Activated CD4-positive, CD25-positive, alpha-beta regulatory T cell treated with anti-CD3 and anti-CD28 coated beads, Interleukin-2, amount 50 U/mL, for 72 hours (primary cell): ENCODE data around the gene GRAMD1A.

ENCODE experiments used
- DNase-seq: peaks from one replicate; pipeline ENCODE4 v3.0.0; 2021

GRAMD1A gene

DNA sequence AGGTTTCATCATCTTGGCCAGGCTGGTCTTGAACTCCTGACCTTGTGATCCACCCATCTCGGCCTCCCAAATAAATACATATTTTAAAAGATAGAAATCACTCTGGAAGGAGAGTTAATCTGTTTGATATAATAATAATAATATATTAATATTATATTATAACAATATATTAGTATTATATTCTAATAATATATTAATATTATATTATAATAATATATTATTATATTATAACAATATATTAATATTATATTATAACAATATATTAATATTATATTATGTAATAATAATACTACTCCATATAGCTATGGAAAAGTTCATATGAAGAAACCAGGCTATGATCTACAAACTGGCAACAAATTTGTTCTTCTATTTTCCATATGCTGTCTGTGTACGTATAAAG, 58.2 kb downstream of the GRAMD1A start:
- no peak for DNase-seq

DNA sequence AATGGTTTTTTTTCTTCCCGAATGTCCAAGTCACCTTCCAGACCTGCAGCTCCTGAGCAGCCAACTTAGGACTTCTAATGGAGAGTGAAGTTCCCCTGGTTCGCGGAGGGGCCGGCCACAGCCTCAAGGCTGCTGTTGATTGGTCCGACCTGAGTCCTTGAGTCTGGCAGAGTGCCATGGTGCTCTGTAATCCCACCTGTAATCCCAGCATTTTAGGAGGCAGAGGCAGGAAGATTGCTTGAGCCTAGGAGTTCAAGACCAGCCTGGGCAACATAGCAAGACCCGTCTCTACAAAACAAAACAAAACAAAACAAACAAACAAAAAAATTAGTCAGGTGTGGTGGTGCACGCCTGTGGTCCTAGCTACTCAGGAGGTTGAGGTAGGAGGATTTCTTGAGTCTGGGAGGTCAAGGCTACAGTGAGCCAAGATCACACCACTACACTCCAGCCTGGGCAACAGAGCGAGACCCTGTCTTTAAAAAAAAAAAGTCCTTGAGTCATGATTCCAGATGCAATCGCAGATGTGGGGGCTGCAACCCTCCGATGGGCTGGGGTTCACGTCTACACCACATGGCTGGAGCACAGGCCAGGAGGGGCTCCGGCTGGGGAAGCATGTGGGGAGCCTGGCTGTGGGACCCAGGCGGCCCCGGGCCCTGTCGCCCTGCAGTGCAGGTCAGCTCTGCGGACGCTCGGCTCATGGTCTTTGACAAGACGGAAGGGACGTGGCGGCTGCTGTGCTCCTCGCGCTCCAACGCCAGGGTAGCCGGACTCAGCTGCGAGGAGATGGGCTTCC, 59.1 kb downstream of the GRAMD1A start:
- no peak for DNase-seq

DNA sequence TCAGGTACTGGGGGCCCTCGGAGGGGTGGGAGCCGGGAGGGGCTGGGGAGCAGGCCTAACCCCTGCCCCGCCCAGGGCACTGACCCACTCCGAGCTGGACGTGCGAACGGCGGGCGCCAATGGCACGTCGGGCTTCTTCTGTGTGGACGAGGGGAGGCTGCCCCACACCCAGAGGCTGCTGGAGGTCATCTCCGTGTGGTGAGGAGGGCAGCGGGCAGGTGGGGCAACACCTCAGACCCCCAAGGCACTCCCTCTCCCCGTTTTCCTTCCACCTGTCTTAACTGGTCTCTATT, 59.6 kb downstream of the GRAMD1A start:
- no peak for DNase-seq

DNA sequence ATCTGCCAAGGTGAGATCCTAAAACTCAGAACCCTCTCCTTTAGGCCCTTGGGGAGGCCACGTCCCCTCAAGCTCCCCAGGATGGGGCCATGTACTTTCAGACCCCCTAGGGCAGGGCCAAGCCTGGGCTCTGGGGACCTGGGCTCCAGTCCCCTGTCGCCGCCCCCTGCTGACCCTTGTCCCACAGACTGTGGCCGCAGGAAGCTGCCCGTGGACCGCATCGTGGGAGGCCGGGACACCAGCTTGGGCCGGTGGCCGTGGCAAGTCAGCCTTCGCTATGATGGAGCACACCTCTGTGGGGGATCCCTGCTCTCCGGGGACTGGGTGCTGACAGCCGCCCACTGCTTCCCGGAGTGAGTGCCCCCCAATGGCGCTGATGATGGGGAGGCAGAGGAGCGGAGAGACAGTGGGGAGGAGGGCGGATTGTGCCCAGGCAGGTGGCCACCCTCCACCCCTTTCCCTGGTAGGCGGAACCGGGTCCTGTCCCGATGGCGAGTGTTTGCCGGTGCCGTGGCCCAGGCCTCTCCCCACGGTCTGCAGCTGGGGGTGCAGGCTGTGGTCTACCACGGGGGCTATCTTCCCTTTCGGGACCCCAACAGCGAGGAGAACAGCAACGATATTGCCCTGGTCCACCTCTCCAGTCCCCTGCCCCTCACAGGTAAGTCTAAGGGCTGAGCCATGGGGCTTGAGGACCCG, 60.2 kb downstream of the GRAMD1A start:
- no peak for DNase-seq

DNA sequence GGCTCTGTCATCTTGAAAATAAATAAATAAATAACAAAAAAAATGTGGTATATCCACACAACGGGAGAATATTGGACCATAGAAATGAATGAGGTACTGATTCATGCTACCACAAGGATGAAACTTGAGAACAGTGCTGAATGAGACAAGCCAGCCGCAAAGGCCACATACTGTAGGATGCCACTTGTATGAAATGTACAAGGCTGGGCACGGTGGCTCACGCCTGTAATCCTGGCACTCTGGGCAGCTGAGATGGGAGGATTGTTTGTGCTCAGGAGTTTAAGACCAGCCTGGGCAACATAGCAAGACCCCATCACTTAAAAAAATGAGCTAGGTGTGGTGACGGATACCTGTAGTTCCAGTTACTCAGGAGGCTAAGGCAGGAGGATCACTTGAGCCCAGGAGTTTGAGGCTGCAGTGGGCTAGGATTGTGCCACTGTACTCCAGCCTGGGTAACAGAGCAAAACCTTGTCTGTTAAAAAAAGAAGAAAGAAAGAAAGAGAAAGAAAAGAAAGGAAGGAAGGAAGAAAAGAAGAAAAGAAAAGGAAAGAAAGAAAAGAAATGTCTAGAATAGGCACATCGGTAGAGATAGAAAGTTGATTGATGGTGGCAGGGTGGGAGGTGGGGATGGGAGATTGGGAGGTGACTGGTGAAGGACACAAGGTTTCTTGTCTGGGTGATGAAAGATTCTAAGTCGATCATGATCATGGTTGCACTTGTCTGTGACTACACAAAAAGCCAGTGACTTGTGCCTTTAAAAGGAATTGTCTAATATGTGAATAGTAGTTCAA, 61.7 kb downstream of the GRAMD1A start:
- no peak for DNase-seq

DNA sequence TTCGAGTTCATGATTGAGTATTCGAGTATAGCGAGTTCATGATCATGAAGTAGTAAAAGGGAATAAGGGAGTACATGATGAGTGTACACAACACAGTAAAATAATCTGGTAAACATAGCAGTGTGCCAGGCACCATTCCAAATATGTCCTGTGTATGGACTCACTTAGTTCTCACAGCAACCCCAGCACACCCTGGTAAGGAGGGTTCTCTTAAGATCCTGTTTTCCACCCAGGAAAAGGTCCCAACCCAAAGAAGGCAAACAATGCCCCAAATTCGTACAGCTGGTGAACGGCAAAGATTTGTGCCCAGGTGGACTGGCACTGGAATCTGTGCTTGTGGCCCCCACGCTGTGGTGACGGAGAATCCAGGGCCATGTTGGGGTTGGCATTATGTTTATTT, 62.8 kb downstream of the GRAMD1A start:
- no peak for DNase-seq

DNA sequence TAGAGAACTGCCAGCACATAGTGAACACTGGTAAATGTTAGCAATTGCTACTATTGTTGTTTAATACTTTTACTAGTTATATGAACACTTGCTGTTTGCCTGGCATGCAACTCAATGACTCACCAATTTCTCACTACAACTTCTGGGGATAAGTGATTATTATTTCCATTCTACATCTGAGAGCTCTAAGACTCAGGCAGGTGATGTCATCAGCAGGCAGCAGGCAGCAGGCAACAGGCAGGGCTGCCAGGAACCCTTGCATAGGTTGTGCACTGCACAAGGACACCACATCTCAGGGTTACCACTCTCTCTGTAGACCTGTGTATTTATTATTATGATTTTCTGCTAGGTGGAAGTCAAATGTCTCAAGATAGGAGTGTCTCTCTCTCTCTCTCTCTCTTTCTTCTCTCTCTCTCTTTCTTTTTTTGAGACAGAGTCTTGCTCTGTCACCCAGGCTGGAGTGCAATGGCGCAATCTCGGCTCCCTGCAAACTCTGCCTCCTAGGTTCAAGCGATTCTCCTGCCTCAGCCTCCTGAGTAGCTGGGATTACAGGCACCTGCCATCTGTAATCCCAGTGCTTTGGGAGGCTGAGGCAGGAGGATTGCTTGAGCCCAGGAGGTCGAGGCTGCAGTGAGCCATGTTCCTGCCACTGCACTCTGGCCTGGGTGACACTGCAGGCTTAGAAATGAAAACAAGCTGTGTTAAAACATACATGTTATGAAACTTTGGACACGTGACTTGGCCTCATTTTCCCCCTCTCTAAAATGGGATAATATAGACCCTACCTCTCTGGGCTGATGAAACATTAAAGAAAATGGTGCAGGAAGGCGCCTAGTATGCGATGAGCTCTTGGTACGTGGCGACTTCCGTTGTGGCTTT, 64.1 kb downstream of the GRAMD1A start:
- no peak for DNase-seq

DNA sequence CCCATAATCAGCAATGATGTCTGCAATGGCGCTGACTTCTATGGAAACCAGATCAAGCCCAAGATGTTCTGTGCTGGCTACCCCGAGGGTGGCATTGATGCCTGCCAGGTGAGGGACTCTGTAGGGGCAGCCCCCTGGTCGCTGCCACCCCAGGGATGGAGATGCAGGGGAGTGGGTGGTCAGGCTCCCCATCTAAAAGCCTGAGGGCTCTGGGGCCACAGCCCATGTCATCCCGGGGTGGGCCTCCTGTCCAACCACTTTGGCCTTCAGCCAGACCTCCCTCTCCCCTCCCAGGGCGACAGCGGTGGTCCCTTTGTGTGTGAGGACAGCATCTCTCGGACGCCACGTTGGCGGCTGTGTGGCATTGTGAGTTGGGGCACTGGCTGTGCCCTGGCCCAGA, 65.5 kb downstream of the GRAMD1A start:
- DNase-seq: no peak

DNA sequence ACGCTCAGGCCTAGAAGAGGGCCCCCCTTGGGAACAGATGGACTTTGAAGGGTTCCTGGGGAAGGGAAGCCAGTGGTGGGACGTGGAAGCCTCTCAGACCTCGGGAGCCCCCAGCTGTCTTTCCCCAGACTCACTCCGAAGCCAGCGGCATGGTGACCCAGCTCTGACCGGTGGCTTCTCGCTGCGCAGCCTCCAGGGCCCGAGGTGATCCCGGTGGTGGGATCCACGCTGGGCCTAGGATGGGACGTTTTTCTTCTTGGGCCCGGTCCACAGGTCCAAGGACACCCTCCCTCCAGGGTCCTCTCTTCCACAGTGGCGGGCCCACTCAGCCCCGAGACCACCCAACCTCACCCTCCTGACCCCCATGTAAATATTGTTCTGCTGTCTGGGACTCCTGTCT, 66.0 kb downstream of the GRAMD1A start:
- no peak for DNase-seq

DNA sequence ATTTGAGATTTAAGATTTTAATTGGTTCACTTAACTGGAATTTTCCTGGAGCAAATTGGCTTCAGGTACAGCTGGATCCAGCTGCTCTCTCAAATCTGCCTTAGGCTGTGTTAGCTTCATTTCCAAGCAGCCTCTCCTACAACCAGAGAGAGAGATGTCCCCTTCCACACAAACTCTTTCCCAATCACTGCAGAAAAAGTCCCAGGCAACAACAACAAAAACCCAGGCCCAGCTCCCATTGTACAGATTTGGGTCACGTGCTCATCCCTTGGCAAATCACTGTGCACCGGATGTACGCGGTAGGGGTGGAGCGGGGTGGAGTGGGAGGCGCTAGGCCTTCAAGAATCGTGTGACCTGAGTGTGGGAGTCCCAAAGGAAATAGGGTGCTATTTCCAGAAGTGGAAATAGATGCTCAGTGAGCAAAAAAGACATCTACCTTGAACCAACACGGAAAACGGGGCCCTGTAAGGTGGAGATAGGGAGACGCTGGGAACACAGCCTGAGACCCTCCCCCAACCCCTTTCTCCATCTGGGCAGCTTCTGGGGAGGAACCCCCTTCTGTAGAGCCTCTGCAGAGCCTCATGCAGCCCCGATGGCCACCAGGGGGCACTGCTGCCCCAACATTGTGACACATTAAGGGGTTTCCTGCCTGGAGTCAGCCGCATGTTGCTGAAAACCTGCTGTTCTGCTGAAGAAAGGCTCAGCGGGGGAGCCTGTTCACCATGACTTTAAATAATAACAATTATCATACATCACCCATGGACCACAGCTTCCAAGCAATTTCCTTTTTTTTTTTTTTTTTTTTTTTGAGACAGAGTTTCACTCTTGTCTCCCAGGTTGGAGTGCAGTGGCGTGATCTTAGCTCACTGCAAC, 66.8 kb downstream of the GRAMD1A start:
- DNase-seq: peak; percentile 96

DNA sequence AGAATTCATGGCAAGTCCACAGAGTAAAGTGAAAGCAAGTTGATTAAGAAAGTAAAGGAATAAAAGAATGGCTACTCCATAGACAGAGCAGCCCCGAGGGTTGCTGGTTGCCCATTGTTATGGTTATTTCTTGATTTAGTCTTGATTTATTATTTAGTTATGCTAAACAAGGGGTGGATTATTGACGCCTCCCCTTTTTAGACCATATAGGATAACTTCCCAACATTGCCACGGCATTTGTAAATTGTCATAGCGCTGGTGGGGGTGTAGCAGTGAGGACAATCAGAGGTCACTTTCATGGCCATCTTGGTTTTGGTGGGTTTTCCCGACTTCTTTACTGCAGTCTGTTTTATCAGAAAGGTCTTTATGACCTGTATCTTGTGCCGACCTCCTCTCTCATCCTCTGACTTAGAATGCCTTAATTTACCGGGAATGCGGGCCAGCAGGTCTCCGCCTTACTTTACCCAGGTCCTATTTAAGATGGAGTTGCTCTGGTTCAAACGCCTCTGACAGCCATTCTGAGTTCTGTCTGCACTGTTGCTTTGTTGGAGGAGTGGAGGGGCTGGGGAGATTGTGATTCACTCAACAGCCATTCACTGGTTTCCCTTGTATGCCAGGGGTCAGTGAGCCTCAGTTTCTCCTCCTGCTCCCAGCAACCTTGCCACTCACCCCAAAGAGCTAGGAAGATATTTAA, 69.0 kb downstream of the GRAMD1A start:
- DNase-seq: no peak

DNA sequence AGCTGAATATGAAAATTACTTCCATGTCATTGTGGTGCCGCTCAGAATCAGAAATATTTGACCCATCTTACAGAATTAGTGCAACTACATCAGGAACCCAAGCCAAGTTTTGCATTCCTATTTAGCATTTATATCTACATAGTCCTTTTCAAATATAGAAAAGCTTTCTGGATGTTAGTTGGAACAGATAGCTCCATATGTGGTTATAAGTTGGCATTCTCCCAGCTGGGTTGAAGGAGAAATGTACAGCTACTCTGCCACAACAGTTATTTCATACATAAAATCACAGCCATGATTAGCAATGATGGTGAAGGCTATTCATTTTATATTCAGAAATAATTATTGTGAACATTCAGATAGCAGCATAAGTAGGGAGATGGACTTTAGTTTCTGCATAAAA, 69.6 kb downstream of the GRAMD1A start:
- DNase-seq: no peak

DNA sequence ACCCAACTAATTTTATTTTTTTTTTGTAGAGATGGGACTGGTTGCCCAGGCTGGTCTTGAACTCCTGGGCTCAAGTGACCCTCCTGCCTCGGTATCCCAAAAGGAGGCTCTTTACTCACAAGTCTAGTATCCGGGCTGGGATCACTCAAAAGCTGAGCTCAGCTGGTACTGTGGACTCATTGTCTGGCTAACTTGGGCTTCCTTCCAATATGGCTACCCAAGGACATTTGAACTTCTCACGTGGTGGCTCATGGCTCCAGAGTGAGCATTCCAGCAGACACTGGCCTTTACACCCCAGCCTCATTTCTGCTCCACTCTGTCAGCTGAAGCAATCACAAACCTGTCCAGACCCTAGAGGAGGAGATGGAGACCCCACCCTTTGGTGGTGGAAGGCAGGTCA, 70.3 kb downstream of the GRAMD1A start:
- no peak for DNase-seq

DNA sequence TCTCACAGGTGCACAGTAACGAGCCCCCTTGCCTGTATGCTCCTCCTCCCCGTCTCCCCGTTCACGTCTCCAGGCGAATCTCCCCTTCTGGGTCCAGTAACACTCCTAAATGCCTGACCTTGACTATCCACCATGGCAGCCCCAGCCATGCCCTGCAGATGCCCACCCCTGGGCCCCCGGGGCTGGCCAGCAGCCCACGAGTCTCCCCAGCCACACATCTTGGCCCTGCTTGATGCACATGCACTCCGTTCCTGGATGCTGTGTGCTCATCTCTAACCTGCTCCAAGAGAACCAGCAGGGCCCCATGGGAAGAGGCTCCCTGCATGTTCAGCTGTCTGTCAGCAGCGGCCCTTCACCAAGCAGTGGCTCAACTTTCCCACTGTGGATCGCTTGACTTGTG, 73.4 kb downstream of the GRAMD1A start:
- no peak for DNase-seq

DNA sequence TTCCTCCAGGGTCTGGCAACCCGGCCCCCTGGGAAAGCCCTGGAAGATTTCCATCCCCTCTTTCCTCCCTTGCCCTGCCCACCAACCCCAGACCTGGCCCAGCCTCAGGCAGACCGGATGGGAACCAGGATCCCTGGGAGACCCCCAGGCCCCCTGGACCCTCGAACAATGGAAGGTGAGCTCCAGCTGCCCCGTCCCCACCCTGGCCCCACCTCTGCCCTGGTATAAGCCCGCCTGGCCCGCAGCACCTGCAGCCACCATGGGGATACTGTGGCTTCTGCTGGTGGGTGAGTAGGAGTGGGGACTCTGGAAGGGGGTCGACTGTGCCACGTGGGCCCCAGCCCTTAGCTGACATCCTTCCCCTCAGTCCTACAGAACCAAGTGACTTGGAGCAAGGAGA, 73.8 kb downstream of the GRAMD1A start:
- DNase-seq: no peak

DNA sequence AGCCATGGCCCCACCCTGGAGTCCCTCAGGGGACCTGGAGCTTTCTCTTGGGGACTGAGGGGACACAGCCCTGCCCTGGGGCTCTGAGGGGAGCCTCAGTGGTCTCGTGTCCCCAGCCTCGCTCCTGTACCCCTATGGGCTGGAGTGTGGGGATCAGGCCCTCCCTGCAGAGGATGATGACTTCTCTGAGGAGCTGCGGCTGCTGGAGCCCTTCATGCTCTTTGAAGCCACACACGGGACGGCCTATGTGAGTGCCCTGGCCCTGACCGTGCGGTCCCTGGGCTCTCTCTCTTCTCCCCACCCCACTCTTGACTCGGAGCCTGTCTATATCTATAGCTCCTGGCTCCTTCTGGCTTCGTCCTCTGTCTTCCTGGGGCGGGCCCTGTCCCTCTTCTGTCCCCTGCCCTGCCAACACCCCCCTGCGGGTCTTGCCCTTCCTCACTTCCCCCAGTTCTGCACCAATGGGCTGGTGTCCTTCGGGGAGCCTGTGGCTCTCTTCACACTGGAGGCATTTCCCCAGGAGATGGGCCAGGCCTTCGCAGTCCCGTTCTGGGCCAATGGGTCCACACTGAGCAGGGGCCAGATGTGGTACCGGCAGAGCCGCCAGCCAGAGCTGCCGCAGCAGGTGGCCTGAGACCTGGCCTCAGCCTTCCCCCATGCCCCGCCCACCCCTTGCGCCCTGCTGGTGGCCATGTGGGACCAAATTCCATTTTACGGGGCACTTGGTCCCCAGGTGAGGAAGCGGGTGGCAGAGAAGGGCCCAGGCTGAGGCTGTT, 74.5 kb downstream of the GRAMD1A start:
- DNase-seq: no peak

DNA sequence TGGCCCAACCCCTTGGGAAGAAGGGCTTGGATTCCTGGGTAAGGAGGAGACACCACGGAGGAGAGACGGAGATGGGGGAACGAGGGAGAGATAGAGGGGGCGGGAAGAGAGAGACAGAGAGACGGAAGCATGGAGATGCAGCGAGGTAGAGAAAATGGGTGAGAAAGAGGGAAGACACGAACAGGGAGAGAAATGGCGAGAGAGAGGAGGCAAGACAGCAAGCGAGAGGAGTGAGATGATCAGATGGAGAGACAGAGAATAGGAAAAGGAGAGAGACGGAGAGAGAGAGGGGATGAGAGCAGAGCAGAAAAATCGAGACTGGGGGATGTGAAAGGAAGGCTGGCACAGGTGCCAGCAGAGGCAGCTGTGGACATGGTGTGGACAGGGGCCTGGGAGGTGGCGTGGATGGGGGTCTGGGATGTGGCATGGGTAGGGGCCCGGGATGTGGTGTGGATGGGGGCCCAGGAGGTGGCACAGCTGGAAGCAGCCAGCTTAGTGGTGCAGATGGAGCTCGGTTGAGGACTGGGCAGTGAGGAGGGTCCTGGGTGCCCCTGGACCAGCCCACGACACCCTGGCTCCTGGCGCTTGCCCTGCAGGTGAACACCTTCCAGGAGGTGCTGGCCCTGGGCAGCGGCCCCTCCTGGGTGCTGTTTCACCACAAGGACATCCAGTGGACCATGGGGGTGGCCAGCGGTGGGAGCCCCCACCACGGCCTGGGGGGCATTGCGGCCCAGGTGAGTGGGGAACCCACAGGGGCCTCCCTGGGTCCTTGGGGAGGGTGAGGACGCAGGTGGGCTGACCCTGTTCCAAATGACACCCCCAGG, 75.3 kb downstream of the GRAMD1A start:
- no peak for DNase-seq

DNA sequence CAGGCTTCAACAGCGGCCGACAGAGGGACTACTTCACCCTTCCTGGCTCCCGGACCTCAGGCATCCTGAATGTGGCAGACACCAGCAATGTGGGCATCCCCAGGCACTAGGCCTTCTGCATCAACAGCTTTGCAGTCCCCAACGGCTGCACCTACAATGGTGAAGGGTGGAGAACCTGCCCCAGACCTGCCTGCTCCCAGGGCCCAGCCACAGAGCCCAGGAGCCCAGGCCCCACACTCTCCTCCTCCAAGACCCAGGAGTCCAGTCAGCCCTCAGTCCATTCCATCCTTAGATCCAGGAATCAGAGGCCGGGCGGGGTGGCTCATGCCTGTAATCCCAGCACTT, 75.9 kb downstream of the GRAMD1A start:
- DNase-seq: no peak
